Lower lobe of right lung (tissue), 2 donors: ENCODE results near the gene FXR2. TPM values are rescaled to one million over a fixed set of nuclear protein-coding genes. Genes with fewer than 3 reads are reported as not detected.
"Not testable (repeated sequence)": the region's sequence is repeated elsewhere in the genome, so short reads cannot be mapped to it uniquely, and the experiment has no call there.

Experiments used
- ATAC-seq, 2 donors: fragments of 200-7000 bp; cut with Tn5 transposase; one replicate each; pipeline ENCODE4 v1.9.1; 2020 to 2022; ENCODE audit warnings: mild to moderate bottlenecking in 2 of 2, moderate library complexity in 2 of 2
- DNase-seq: peaks from one replicate; pipeline ENCODE4 v3.0.0-alpha.2; 2020
- H3K27ac ChIP-seq: fragments of 200-600 bp; one replicate; pipeline ENCODE4 v1.8.0; 2022
- H3K27me3 ChIP-seq: fragments of 200-600 bp; one replicate; pipeline ENCODE4 v1.8.0; 2022; ENCODE audit warnings: low read depth
- H3K36me3 ChIP-seq: fragments of 200-600 bp; one replicate; pipeline ENCODE4 v1.8.0; 2022; ENCODE audit warnings: mild to moderate bottlenecking
- H3K4me1 ChIP-seq: fragments of 200-600 bp; one replicate; pipeline ENCODE4 v1.8.0; 2022
- H3K4me3 ChIP-seq: fragments of 200-600 bp; one replicate; pipeline ENCODE4 v1.8.0; 2022; ENCODE audit warnings: mild to moderate bottlenecking
- H3K9me3 ChIP-seq: fragments of 200-600 bp; one replicate; pipeline ENCODE4 v1.8.0; 2022
- intact Hi-C: fragments of 100-400 bp; cut with DNase I; formaldehyde crosslinking; loops from one replicate; pipeline ENCODE4 v1.11.0; 2022
- total RNA-seq: library from RNA; stranded (reverse); fragmentation: NEBNext Ultra II Directional; extraction: Animal tissue kit (Norgen Biotek cat#: 25700); gene quantifications from one replicate; pipeline ENCODE4 v1.2.1, GENCODE V29; 2021
- TF ChIP-seq, protein P1 (sequence below): fragments of 200-600 bp; IDR thresholded peaks from one replicate; pipeline ENCODE4 v1.8.0; 2022; ENCODE audit warnings: antibody characterized with exemption, mild to moderate bottlenecking
- donor health status: DM: no; HTN: yes; CAD: no; lungs with severe emphysema.

The FXR2 gene
- total RNA-seq, 1 donor from 2014 or later: 36.0 TPM

DNA sequence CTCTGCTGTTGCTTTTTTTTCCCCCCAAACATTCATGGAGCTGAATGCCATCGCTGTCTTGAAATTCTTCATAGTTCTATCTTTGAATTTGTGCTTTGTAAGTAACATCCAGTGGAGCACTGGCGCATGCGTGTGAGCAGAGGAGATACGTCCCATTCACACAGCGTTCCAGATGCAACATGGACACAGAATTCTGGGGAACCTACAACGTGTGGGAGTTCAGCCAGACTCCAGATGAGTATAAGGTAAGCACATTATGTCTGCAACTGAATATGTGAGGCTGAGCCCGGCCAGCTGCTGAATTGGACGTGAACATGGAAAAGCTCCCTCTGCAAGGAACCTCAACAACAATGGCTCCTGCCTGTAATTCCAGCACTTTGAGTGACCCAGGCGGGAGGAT lies 31.8 kb upstream of the FXR2 start:
- no peak for DNase-seq
- no peaks in the 10 kb centered on the region for H3K9me3 ChIP-seq

DNA sequence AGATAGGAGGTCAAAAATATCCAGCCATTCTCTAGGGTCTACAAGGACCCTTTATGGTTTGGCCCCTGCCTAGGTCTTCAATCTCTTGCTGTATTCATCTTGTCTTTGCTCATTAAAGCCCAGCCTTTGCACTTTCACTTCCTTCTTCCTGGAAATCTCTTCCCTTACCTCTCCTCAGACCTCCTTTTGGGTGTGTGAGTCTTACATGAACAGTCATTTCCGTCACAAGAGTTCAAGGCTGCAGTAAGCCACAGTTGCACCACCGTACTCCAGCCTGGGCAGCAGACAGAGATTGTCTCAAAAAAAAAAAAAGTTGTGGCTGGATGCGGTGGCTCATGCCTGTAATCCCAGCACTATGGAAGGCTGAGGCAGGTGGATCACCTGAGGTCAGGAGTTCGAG lies 30.1 kb upstream of the FXR2 start:
- DNase-seq: no peak
- no peaks in the 10 kb centered on the region for H3K9me3 ChIP-seq
- H3K27me3 ChIP-seq: peaks cover 9% of the 10 kb centered on the region
- TF ChIP-seq, protein P1, sequence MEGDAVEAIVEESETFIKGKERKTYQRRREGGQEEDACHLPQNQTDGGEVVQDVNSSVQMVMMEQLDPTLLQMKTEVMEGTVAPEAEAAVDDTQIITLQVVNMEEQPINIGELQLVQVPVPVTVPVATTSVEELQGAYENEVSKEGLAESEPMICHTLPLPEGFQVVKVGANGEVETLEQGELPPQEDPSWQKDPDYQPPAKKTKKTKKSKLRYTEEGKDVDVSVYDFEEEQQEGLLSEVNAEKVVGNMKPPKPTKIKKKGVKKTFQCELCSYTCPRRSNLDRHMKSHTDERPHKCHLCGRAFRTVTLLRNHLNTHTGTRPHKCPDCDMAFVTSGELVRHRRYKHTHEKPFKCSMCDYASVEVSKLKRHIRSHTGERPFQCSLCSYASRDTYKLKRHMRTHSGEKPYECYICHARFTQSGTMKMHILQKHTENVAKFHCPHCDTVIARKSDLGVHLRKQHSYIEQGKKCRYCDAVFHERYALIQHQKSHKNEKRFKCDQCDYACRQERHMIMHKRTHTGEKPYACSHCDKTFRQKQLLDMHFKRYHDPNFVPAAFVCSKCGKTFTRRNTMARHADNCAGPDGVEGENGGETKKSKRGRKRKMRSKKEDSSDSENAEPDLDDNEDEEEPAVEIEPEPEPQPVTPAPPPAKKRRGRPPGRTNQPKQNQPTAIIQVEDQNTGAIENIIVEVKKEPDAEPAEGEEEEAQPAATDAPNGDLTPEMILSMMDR: no peak
- H3K4me3 ChIP-seq: no peak overlapping the region
- ATAC-seq: peak; percentile 54 to 59
- no peaks in the 10 kb centered on the region for H3K4me1 ChIP-seq
- intact Hi-C loops: no loop called here
- no peaks in the 10 kb centered on the region for H3K36me3 ChIP-seq
- no peak overlapping the region for H3K27ac ChIP-seq

More for the DNA sequence above, 31.8 kb upstream of the FXR2 start:
- no peak overlapping the region for H3K4me3 ChIP-seq
- H3K27ac ChIP-seq: no peak overlapping the region
- peaks cover 26% of the 10 kb centered on the region for H3K27me3 ChIP-seq
- no peaks in the 10 kb centered on the region for H3K36me3 ChIP-seq
- TF ChIP-seq, protein P1: no peak
- H3K4me1 ChIP-seq: peaks cover 15% of the 10 kb centered on the region
- intact Hi-C loops: no loop called here
- ATAC-seq: no peak

DNA sequence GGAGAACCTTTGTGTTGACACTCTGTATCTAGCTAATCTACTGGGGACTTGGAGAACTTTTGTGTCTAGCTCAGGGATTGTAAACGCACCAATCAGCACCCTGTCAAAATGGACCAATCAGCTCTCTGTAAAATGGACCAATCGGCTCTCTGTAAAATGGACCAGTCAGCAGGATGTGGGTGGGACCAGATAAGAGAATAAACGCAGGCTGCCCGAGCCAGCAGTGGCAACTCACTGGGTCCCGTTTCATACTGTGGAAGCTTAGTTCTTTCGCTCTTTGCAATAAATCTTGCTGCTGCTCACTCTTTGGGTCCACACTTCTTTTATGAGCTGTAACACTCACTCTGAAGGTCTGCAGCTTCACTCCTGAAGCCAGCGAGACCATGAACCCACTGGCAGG lies 26.9 kb upstream of the FXR2 start:
- H3K4me3 ChIP-seq, H3K27me3 ChIP-seq, H3K9me3 ChIP-seq, intact Hi-C loops, ATAC-seq, DNase-seq, H3K27ac ChIP-seq, H3K36me3 ChIP-seq, H3K4me1 ChIP-seq: not testable (repeated sequence)

DNA sequence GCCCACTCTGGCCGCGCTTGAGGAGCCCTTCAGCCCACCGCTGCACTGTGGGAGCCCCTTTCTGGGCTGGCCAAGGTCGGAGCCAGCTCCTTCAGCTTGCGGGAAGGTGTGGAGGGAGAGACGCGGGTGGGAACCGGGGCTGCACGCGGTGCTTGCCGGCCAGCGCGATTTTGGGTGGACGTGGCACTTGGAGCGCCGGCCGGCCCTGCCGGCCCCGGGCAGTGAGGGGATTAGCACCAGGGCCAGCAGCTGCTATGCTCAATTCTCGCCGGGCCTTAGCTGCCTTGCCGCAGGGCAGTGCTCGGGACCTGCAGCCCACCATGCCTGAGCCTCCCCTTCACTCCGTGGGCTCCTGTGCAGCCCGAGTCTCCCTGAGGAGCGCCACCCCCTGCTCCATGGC lies 26.1 kb upstream of the FXR2 start:
- Histone ChIP-seq H3K36me3 (no peaks in the 10 kb centered on the region), H3K27me3 (no peaks in the 10 kb centered on the region), H3K9me3 (no peaks in the 10 kb centered on the region), H3K4me1 (no peaks in the 10 kb centered on the region), H3K4me3 (no peak overlapping the region), H3K27ac (no peak overlapping the region)
- DNase-seq: no peak
- intact Hi-C loops: no loop called here
- no peak for ATAC-seq
- TF ChIP-seq, protein P1: no peak

DNA sequence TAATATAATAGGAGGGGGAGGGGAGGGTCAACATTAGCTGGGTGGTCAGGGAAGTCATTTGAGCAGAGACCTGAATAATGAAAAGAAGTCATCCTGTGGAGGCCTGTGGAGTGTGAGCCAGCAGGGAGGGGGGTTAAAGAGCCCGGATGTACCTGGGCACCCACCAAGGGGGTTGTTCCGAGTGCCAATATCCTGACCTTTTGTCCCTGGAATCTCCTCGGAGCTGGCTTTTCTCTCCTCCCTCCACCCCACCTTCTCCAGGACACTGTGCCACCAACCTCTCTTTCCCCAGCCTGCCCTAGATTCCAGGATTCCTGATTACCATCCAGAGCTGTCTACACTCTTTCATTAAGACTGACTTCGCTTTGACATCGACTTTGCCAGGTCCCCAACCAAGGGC lies 21.5 kb upstream of the FXR2 start:
- Histone ChIP-seq H3K27me3 (no peaks in the 10 kb centered on the region), H3K4me1 (no peaks in the 10 kb centered on the region), H3K27ac (no peak overlapping the region), H3K36me3 (no peaks in the 10 kb centered on the region), H3K4me3 (no peak overlapping the region), H3K9me3 (no peaks in the 10 kb centered on the region)
- intact Hi-C loops: no loop called here
- ATAC-seq (no peak), DNase-seq (no peak)
- TF ChIP-seq, protein P1: no peak

DNA sequence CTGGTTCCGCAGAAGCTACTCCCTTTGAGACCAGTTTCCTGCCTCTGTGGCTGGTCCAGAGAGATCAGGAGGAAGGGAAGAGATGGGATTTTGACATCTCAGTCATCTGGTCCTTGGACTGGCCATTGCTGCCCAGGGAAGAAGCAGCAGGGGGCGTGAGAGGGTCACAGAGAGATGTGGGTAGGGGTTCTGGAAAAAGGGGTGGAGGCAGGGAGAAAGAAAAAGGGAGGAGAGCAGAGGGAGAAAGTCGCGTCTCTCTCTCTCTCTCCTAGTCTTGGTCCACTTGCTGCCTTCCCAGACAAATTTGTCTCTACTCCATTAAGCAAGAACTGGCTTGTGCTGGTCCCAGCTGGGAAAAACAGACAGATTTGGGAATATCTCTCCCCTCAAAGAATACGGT lies 19.7 kb upstream of the FXR2 start:
- no peak for DNase-seq
- no peaks in the 10 kb centered on the region for H3K27me3 ChIP-seq
- no peaks in the 10 kb centered on the region for H3K4me1 ChIP-seq
- TF ChIP-seq, protein P1: peak; percentile 21
- no peaks in the 10 kb centered on the region for H3K36me3 ChIP-seq
- H3K4me3 ChIP-seq: no peak overlapping the region
- peak; percentile 17 to 28 for ATAC-seq
- no peak overlapping the region for H3K27ac ChIP-seq
- intact Hi-C loops: no loop called here
- H3K9me3 ChIP-seq: no peaks in the 10 kb centered on the region
